Glomerular endothelial cell (primary cell): ENCODE data around the gene SHB. TPM values are rescaled to one million over a fixed set of nuclear protein-coding genes. Genes with fewer than 3 reads are reported as not detected.

Experiments
- DNase-seq: peaks from one replicate; pipeline ENCODE4 v3.0.0-alpha.2; 2011; ENCODE audit warnings: low read depth, low spot score; ENCODE audit errors: extremely low read depth
- total RNA-seq: library from RNA; depleted of rRNA; stranded (reverse); fragments of >200 nt; gene quantifications from 2 replicates; pipeline ENCODE4 v1.2.3, GENCODE V29; 2015

The SHB gene
- total RNA-seq, 1 donor from 2014 or later = 42.8 TPM

DNA sequence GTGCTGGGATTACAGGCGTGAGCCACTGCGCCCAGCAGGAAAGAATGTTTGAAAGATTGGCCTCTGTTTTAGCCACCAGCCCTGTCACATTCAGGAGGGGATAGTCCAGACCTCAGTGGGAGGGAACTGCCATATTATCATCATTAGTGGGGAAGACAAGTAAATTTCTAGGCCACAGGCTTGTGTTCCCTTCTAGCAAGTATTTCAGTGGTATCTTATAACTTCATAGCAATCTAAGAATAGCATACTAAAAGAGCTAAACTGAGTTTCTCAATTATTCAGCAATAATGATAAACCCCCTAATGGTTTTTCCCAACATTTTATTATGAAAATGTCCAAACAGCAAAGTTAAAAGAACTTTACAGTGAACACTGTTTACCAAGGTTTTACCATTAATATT, 195.1 kb downstream of the SHB start:
- DNase-seq = no peak

DNA sequence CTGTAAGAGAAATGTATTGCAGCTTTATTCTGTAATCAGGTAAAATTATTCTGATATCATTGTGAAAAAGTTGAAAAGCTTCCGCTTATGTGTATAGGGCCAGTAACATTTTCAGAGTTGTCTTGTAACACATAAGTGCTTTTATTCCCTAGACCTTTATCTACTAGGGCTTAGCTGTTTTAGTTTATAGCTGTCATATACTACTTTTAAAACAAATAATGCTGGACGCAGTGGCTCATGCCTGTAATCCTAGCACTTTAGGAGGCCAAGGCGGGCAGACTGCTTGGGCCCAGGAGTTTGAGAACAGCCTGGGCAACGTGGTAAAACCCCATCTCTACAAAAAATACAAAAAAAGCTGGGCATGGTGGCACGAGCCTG, 198.2 kb downstream of the SHB start:
- DNase-seq = no peak

GRCh38 chr9:37870081-37870798, 198.8 kb downstream of the SHB start:
- no peak for DNase-seq

Other genes with a start within 250 kb of the SHB start
- 35.4 and 47.2 TPM in 2 replicates for gene SLC25A51, start 165.1 kb downstream of the SHB start, total RNA-seq